Mammary epithelial cell (primary cell): ENCODE results near the gene CSNK1G2.

ENCODE experiments used
- EZH2 ChIP-seq: IDR thresholded peaks from 2 replicates; pipeline ENCODE4 v1.6.1; 2012; ENCODE audit warnings: low read length, inconsistent platforms, borderline replicate concordance
- TF ChIP-seq, protein P1 (sequence below), 2 donors: IDR thresholded peaks in 1 of 2; conservative IDR thresholded peaks in 1 of 2; 2 replicates each; pipeline ENCODE4 v1.5.1; 2011 to 2012; ENCODE audit warnings: inconsistent platforms in 2 of 2, low read length in 2 of 2, mild to moderate bottlenecking in 2 of 2, control low read depth in 1 of 2, low read depth in 1 of 2; ENCODE audit not compliant: insufficient read depth in 1 of 2; ENCODE audit errors: extremely low read depth in 1 of 2

DNA sequence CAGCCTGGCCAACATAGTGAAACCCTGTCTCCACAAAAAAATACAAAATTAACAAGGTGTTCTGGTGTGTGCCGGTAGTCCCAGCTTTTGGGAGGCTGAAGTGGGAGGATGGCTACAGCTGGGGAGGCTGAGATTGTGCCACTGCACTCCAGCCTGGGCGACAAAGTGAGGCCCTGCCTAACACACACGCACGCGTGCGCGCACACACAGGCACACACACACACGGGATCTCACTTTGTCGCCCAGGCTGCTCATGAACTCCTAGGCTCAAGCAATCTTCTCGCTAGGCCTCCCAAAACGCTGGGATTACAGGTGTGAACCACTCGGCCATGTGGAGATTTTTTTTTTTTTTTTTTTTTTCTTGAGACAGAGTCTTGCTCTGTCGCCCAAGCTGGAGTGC is 77.8 kb downstream of the CSNK1G2 start:
- TF ChIP-seq, protein P1, sequence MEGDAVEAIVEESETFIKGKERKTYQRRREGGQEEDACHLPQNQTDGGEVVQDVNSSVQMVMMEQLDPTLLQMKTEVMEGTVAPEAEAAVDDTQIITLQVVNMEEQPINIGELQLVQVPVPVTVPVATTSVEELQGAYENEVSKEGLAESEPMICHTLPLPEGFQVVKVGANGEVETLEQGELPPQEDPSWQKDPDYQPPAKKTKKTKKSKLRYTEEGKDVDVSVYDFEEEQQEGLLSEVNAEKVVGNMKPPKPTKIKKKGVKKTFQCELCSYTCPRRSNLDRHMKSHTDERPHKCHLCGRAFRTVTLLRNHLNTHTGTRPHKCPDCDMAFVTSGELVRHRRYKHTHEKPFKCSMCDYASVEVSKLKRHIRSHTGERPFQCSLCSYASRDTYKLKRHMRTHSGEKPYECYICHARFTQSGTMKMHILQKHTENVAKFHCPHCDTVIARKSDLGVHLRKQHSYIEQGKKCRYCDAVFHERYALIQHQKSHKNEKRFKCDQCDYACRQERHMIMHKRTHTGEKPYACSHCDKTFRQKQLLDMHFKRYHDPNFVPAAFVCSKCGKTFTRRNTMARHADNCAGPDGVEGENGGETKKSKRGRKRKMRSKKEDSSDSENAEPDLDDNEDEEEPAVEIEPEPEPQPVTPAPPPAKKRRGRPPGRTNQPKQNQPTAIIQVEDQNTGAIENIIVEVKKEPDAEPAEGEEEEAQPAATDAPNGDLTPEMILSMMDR (conservative IDR thresholded peaks at IDR 0.05 in 1 of 2, IDR thresholded peaks at IDR 0.05 in 1 of 2; ENCODE audit: extremely low read depth in 1 of 2, insufficient read depth in 1 of 2, low read depth in 1 of 2, low read length in 2 of 2) = no peak
- TF ChIP-seq EZH2 = no peak
